PC-9 (cell line): Measurements from ENCODE around the gene RANBP3L. TPM values are rescaled to one million over a fixed set of nuclear protein-coding genes. Genes with fewer than 3 reads are reported as not detected.

Experiments
- BruUV-seq: library from RNA; stranded (reverse); fragments of 400-500 nt; replicated peaks from 2 replicates; lab custom pipeline; 2021; lab: Mats Ljungman, UMichigan
- CTCF ChIA-PET: fragments of 300-600 bp; sonication (Branson Sonifier 250); formaldehyde crosslinking; loops from one replicate; lab custom pipeline; 2022; ENCODE audit warnings: antibody characterized with exemption; lab: Charles Lee
- POLR2A ChIA-PET: fragments of 300-600 bp; sonication (Branson Sonifier 250); formaldehyde crosslinking; loops from one replicate; lab custom pipeline; 2022; ENCODE audit warnings: antibody characterized with exemption; ENCODE audit not compliant: unreplicated experiment; lab: Charles Lee
- DNase-seq, 2 experiments: peaks; one replicate each; pipeline versions ENCODE4 v3.0.0 to v3.0.0-alpha.2; 2015 to 2022; ENCODE audit warnings: mixed read lengths in 1 of 2
- H2AFZ ChIP-seq: fragments of 200-600 bp; sonication (generic); 2 replicates; pipeline ENCODE4 v1.8.1; 2017; ENCODE audit warnings: antibody characterized with exemption
- H3F3A ChIP-seq: fragments of 200-600 bp; sonication (generic); 2 replicates; pipeline ENCODE4 v1.8.1; 2017; ENCODE audit warnings: antibody characterized with exemption, mild to moderate bottlenecking, low read depth; ENCODE audit not compliant: insufficient read depth
- H3K27ac ChIP-seq: fragments of 200-600 bp; sonication (generic); 2 replicates; pipeline ENCODE4 v1.6.1; 2016; ENCODE audit warnings: mixed run types
- H3K27me3 ChIP-seq: fragments of 200-600 bp; sonication (generic); 2 replicates; pipeline ENCODE4 v1.6.1; 2016; ENCODE audit warnings: low read depth, mixed run types; ENCODE audit not compliant: insufficient read depth
- H3K36me3 ChIP-seq: fragments of 200-600 bp; sonication (generic); 2 replicates; pipeline ENCODE4 v1.6.1; 2016; ENCODE audit warnings: low read depth, mixed run types
- H3K4me1 ChIP-seq: fragments of 200-600 bp; sonication (generic); replicated peaks from 2 replicates; pipeline ENCODE4 v1.6.1; 2016; ENCODE audit warnings: mixed run types; ENCODE audit not compliant: insufficient read depth
- H3K4me2 ChIP-seq: fragments of 200-600 bp; sonication (generic); 2 replicates; pipeline ENCODE4 v1.6.1; 2017; ENCODE audit warnings: mixed run types
- H3K4me3 ChIP-seq: fragments of 200-600 bp; sonication (generic); 2 replicates; pipeline ENCODE4 v1.6.1; 2016; ENCODE audit warnings: mixed run types
- H3K79me2 ChIP-seq: fragments of 200-600 bp; sonication (generic); 2 replicates; pipeline ENCODE4 v1.6.1; 2017; ENCODE audit warnings: low read depth, mixed run types
- H3K9me2 ChIP-seq: fragments of 200-600 bp; sonication (generic); 2 replicates; pipeline ENCODE4 v1.8.1; 2017; ENCODE audit warnings: mild to moderate bottlenecking; ENCODE audit not compliant: insufficient read depth
- H3K9me3 ChIP-seq: fragments of 200-600 bp; sonication (generic); 2 replicates; pipeline ENCODE4 v1.8.1; 2016; ENCODE audit warnings: low read depth; ENCODE audit not compliant: insufficient read depth
- H4K20me1 ChIP-seq: fragments of 200-600 bp; sonication (generic); 2 replicates; pipeline ENCODE4 v1.8.1; 2017; ENCODE audit not compliant: insufficient read depth
- CTCF ChIP-seq: fragments of 200-600 bp; sonication (generic); conservative IDR thresholded peaks from 2 replicates; pipeline ENCODE4 v1.6.1; 2017; ENCODE audit warnings: mixed run types, antibody characterized with exemption, mild to moderate bottlenecking, moderate library complexity
- EZH2 ChIP-seq: fragments of 200-600 bp; sonication (generic); IDR thresholded peaks from 2 replicates; pipeline ENCODE4 v1.8.0; 2017; ENCODE audit warnings: antibody characterized with exemption, low read depth
- intact Hi-C: fragments of 100-400 bp; cut with micrococcal nuclease; formaldehyde crosslinking; loops from one replicate; pipeline ENCODE4 v1.10.0; 2022; ENCODE audit not compliant: unreplicated experiment
- total RNA-seq: library from RNA; stranded (reverse); gene quantifications from 2 replicates; pipeline ENCODE4 v1.2.3, GENCODE V29; 2021

Gene RANBP3L
- total RNA-seq, 1 experiment from 2014 or later: not detected

DNA sequence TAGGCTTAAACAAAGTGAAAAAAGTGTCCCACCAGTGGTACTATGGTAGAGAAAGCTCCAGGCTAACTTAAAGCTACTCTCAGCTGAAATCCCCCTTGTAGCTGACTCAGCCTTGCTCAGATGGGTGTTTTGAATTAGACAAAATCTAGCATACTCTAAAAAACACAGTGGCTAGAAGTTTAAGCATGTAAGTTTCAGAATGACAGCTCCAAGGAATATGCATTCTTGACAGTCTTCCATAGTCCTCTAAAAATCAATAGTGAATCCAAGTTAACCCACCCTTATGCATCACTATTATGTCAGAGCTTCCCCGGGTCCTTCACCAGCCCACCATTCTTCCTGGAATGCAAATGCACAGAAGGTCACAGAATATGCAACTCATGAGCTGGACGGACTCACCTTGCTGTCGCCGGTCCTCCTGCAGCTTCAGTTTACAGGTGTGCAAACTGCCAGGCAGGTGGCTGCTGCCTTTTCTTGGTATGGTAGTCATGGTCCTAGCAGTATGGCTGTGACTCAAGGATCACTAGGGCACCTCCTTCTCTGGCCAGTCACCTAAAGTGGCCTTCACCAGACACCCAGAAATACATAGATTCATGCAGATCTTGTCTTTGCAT lies 668 bp downstream of the RANBP3L start:
- Histone ChIP-seq H3K79me2 (no peaks in the 10 kb centered on the region), H4K20me1 (no peaks in the 10 kb centered on the region), H3K27me3 (no peaks in the 10 kb centered on the region), H3K4me2 (peak overlapping the region; percentile 21; the same call in 1 of the 2 replicates), H3K4me1 (0 out of 2 replicates have a peak, but pooled peaks cover 4% of the 10 kb centered on the region), H3K4me3 (no peak overlapping the region), H3K36me3 (no peaks in the 10 kb centered on the region), H3F3A (no peaks in the 10 kb centered on the region), H2AFZ (no peak overlapping the region), H3K9me3 (no peaks in the 10 kb centered on the region), H3K9me2 (0 out of 2 replicates have a peak, but pooled peaks cover 4% of the 10 kb centered on the region), H3K27ac (no peak overlapping the region)
- TF ChIP-seq CTCF (no peak), EZH2 (no peak)
- POLR2A ChIA-PET: no interaction called here
- CTCF ChIA-PET: interaction anchor here (0.6 to 1.2 kb wide), 4 partner anchors 35 to 222 kb away, joined by 5 to 19 read pairs (median 6); no protein-coding TSS in a partner anchor
- BruUV-seq: no TSS peak
- intact Hi-C loops: no loop called here
- no peak for DNase-seq

- no peak for DNase-seq
- Histone ChIP-seq H3K4me3 (no peak overlapping the region), H3F3A (no peaks in the 10 kb centered on the region), H3K27ac (no peak overlapping the region), H3K9me2 (0 out of 2 replicates have a peak, but pooled peaks cover 4% of the 10 kb centered on the region), H3K4me2 (no peak overlapping the region), H2AFZ (no peak overlapping the region), H3K36me3 (no peaks in the 10 kb centered on the region), H3K4me1 (0 out of 2 replicates have a peak, but pooled peaks cover 4% of the 10 kb centered on the region), H4K20me1 (no peaks in the 10 kb centered on the region), H3K79me2 (no peaks in the 10 kb centered on the region), H3K9me3 (no peaks in the 10 kb centered on the region), H3K27me3 (no peaks in the 10 kb centered on the region)
- no peak for TF ChIP-seq EZH2
- TF ChIP-seq CTCF: no peak
- ChIA-PET POLR2A (no interaction called here), CTCF (interaction anchor here (0.9 kb wide), 1 partner anchor 83 kb away, joined by 5 read pairs; no protein-coding TSS in a partner anchor)
- no TSS peak for BruUV-seq
- intact Hi-C loops: no loop called here
Measured at GRCh38 chr5:36300191-36300926, 1.3 kb downstream of the RANBP3L start.

- TF ChIP-seq EZH2: no peak
- TF ChIP-seq CTCF: no peak
- H3K36me3 ChIP-seq: no peaks in the 10 kb centered on the region
- H3K27ac ChIP-seq: no peak overlapping the region
- ChIA-PET POLR2A (no interaction called here), CTCF (interaction anchor here (0.7 kb wide), 1 partner anchor 851 kb away, joined by 4 read pairs; no protein-coding TSS in a partner anchor)
- H3K27me3 ChIP-seq: no peaks in the 10 kb centered on the region
- no peak overlapping the region for H2AFZ ChIP-seq
- H3F3A ChIP-seq: no peaks in the 10 kb centered on the region
- H4K20me1 ChIP-seq: no peaks in the 10 kb centered on the region
- H3K9me2 ChIP-seq: 0 out of 2 replicates have a peak, but pooled peaks cover 4% of the 10 kb centered on the region
- BruUV-seq: no TSS peak
- no peak overlapping the region for H3K4me2 ChIP-seq
- intact Hi-C loops: no loop called here
- no peaks in the 10 kb centered on the region for H3K79me2 ChIP-seq
- no peak overlapping the region for H3K4me3 ChIP-seq
- H3K4me1 ChIP-seq: 0 out of 2 replicates have a peak, but pooled peaks cover 4% of the 10 kb centered on the region
- no peak for DNase-seq
- H3K9me3 ChIP-seq: no peaks in the 10 kb centered on the region
Measured at GRCh38 chr5:36298552-36298951, 3.1 kb downstream of the RANBP3L start.
